Left lobe of liver (tissue), 2 donors: Measurements from ENCODE around the gene CDKN2A. TPM values are rescaled to one million over a fixed set of nuclear protein-coding genes. Genes with fewer than 3 reads are reported as not detected.
"Not testable (repeated sequence)": the region's sequence is repeated elsewhere in the genome, so short reads cannot be mapped to it uniquely, and the experiment has no call there.

Source experiments
- ATAC-seq: fragments of 200-7000 bp; cut with Tn5 transposase; one replicate; pipeline ENCODE4 v1.9.1; 2020; ENCODE audit warnings: mild to moderate bottlenecking, moderate library complexity
- DNase-seq: peaks from one replicate; pipeline ENCODE4 v3.0.0-alpha.2; 2020; ENCODE audit warnings: low spot score
- total RNA-seq: library from RNA; stranded (reverse); gene quantifications from one replicate; pipeline ENCODE4 v1.2.1, GENCODE V29; 2021
- donor health status: DM: no; HTN: no; CAD: no; lungs with moderate emphysema.
- donor health status: DM: no; HTN: yes; CAD: no.

CDKN2A gene
- total RNA-seq, 1 donor from 2014 or later = 0.55 TPM

GRCh38 chr9:21983561-21983935 is 10.6 kb downstream of the CDKN2A start:
- DNase-seq (no peak), ATAC-seq (no peak)

DNA sequence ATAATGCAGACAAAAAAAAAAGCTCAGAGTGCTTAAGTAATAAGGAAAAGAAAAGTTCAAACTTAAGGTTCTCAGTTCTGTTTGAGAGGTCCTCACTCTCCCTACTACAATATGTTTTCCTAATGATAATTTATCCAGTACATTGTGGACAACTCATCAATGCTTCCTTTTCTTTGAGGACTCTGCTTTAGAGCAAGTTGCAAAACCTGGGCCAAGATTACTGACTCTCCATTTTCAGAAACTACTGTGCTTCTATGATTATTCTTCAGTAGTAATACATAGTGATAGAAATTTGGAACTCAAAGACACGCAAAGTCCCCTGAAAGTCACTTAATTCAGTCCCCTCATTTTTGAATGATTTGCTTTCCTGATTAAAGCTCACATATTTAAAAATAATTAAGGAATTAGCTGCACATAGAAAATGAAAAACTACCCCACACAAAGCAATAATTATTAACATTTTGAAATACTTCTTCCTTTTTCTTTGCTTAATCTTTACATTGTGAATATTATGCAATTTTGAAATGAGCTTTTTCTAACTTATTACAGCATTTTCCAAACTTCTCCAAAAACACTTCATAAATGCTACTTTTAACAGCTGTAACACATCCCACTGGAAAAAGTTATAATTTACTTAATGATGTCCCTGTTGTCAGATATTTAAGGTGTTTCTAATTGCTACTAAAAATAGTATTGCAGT is 11.2 kb downstream of the CDKN2A start:
- no peak for DNase-seq
- ATAC-seq = no peak

DNA sequence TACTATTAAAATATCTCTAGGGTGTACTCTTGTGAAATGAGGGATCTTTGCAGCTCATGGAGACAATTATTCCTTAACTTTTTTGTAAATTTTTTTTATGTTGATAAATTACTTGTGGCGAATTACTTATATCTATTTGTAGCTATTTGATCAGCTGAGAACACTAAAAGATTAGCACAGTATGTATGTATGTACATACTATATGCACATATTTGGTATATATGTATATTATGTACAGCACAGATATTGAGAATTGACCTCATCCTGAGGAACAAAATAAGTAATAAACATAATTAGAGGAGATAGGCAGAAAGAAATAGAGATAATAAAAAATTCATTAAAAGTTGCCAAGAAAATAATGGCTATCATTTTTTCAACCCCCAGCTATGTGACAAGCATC is 11.8 kb downstream of the CDKN2A start:
- no peak for ATAC-seq
- no peak for DNase-seq

DNA sequence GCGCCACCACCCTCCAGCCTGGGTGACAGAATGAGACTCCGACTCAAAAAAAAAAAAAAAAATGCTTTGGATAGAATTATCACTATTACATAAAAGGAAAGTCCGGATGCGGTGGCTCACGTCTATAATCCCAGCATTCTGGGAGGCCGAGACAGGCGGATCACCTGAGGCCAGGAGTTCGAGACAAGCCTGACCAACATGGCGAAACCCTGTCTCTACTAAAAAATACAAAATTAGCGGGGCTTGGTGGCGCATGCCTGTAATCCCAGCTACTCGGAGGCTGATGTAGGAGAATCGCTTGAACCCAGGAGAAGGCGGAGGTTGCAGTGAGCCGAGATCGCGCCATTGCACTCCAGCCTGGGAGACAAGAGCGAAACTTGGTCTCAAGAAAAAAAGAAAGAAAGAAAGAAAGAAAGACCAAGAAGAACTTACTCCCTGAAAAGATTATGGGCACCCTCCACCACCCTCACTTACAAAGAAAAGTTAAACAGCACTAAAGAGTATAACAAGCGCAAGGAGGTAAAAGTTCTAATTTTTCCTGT is 17.8 kb downstream of the CDKN2A start:
- no peak for ATAC-seq
- no peak for DNase-seq

GRCh38 chr9:21974722-21975409 is 19.3 kb downstream of the CDKN2A start:
- ATAC-seq (peak; percentile 79), DNase-seq (no peak)

DNA sequence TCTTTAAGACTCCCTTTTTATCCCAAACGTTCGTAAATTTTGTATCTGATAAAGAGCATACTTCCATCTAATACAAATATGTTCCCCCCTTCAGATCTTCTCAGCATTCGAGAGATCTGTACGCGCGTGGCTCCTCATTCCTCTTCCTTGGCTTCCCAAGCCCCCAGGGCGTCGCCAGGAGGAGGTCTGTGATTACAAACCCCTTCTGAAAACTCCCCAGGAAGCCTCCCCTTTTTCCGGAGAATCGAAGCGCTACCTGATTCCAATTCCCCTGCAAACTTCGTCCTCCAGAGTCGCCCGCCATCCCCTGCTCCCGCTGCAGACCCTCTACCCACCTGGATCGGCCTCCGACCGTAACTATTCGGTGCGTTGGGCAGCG is 19.9 kb downstream of the CDKN2A start:
- ATAC-seq (no peak), DNase-seq (no peak)

- ATAC-seq = no peak
- no peak for DNase-seq
These were observed 21.8 kb downstream of the CDKN2A start for GRCh38 chr9:21972361-21972760.

GRCh38 chr9:21970800-21971640 is 23.2 kb downstream of the CDKN2A start:
- no peak for DNase-seq
- no peak for ATAC-seq

GRCh38 chr9:21969951-21970799 is 24.0 kb downstream of the CDKN2A start:
- no peak for ATAC-seq
- no peak for DNase-seq

GRCh38 chr9:21969011-21969940 is 24.9 kb downstream of the CDKN2A start:
- DNase-seq (no peak), ATAC-seq (no peak)

- DNase-seq = no peak
- no peak for ATAC-seq
These were observed 25.7 kb downstream of the CDKN2A start for GRCh38 chr9:21968331-21969010.

DNA sequence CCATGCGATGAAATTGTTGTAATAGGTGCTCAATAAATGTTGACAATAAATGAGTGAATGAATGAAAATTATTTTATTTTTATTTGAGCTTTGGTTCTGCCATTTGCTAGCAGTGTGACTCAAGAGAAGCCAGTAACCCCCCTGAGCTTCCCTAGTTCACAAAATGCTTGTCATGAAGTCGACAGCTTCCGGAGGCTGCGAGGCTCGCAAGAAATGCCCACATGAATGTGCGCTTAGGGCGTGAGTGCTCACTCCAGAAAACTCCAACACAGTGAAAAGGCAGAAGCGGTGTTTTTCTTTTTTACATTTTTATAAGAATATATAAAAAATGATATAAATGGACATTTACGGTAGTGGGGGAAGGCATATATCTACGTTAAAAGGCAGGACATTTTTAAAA is 26.5 kb downstream of the CDKN2A start:
- DNase-seq = no peak
- no peak for ATAC-seq

DNA sequence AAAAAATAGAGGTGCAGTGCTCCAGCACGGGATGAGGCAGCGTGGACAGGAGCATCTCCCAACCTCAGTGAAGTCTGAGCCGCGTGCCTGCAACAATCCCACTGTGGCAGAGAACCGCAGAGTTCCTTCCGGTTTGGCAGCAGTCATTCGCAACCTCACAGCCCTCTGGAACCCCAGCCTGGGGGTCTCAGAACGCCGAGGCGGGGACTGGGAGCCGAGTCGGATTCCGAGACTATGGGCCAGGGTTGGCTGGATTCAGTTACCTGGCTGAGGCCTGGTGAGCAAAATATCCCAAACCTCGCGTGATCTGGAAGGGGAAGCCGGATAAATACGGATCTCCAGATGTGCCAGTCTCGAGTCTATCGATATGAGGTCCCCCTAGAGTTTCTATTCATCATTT is 27.0 kb downstream of the CDKN2A start:
- DNase-seq = no peak
- ATAC-seq = no peak

DNA sequence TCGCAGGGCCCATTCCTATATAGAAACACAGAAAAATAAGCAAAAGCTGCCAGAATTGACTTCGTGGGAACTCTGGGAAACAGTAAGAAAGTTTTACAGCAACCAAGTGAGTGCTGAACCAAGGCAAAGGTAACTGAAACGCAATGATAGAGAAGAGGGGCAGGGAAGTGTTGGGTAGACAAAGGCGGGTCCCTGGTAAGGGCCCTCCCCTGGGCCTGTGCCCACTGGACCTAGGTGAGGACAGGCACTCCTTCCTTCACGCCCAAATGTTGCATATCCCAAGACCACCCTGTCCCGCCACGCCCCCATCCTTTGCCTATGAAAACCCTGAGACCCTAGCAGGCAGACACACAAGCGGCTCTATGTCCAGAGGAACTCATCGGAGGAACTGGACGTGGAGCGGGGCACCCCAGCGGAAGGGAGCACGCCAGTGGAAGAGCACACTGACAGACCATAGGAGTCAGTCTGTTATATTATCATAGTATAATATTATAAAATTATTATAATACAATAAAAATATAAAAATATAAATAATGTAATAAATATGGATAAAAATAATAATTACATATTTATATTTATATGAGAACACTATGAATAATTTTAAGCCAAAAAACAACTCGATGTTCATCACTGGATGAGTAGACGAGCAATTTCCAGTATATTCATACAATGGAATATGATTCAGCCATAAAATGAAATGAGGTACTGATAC is 27.9 kb downstream of the CDKN2A start:
- no peak for DNase-seq

GRCh38 chr9:21965401-21965951 is 28.7 kb downstream of the CDKN2A start:
- peak; percentile 93 for ATAC-seq
- no peak for DNase-seq

More for the DNA sequence above, 27.9 kb downstream of the CDKN2A start:
- ATAC-seq = no peak

DNA sequence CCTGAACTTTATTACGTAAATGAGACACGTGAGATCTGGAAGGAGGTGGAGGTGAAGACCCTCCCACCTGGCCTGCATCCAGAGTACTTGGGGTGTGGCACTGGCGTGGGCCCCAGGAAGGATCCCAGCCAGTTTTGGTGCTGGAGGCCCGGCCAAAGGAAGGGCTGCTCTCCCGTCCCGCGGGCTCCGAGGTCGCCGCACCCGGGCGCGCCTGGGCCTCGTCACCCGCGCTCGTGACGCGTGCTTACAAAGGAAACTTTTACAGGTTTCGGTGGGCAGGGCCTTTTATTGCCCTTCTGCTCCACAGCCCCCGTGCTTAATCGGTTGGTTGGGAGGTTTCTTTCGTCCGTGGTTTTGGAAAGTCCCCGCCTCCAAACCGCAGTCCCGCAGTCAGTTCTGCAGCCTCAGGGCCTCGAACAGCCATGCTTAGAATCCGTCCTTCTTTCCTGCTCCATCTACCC is 29.2 kb downstream of the CDKN2A start:
- ATAC-seq (peak; percentile 85), DNase-seq (peak; percentile 64)

DNA sequence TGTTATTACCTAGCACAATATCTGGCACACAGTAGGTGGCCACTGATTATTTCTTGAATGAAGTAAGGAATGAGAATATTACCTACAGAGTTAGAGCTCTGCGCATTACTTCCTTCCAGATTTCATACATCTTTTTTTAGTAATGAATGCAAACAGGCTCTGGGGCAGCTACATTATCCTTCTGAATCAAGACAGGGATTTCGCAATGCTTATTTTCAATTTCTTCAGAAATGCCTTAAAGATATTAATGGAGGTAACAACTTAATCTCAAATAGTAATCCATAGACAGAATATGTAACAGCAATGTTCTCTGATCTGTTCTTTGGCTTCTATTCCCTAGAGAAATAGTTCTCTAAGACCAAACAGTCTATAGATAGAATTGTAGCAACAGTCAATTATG is 32.6 kb downstream of the CDKN2A start:
- ATAC-seq (no peak), DNase-seq (no peak)

- DNase-seq, ATAC-seq: not testable (repeated sequence)
These were observed 34.9 kb downstream of the CDKN2A start for GRCh38 chr9:21959268-21959667.
